NOMO-1 treated with dmso at 0.1 percent for 144 hours (cell line): ENCODE results near the gene MIDN.
"Not testable (repeated sequence)": the region's sequence is repeated elsewhere in the genome, so short reads cannot be mapped to it uniquely, and the experiment has no call there.

Experiments used
- DNase-seq: peaks from one replicate; lab custom pipeline; 2025; ENCODE audit not compliant: unreplicated experiment; lab: John Stamatoyannopoulos, UW

MIDN gene

GRCh38 chr19:1248139-1248785, at the start of gene MIDN:
TSS of gene MIDN (plus strand) at chr19:1248583. CDS start at chr19:1250297, 1,714 bp downstream.
- peak; percentile 68 for DNase-seq

GRCh38 chr19:1199531-1199930, 48.9 kb upstream of the MIDN start:
- DNase-seq = no peak

- DNase-seq = not testable (repeated sequence)
Observed at GRCh38 chr19:1200614-1201013, 47.8 kb upstream of the MIDN start.

DNA sequence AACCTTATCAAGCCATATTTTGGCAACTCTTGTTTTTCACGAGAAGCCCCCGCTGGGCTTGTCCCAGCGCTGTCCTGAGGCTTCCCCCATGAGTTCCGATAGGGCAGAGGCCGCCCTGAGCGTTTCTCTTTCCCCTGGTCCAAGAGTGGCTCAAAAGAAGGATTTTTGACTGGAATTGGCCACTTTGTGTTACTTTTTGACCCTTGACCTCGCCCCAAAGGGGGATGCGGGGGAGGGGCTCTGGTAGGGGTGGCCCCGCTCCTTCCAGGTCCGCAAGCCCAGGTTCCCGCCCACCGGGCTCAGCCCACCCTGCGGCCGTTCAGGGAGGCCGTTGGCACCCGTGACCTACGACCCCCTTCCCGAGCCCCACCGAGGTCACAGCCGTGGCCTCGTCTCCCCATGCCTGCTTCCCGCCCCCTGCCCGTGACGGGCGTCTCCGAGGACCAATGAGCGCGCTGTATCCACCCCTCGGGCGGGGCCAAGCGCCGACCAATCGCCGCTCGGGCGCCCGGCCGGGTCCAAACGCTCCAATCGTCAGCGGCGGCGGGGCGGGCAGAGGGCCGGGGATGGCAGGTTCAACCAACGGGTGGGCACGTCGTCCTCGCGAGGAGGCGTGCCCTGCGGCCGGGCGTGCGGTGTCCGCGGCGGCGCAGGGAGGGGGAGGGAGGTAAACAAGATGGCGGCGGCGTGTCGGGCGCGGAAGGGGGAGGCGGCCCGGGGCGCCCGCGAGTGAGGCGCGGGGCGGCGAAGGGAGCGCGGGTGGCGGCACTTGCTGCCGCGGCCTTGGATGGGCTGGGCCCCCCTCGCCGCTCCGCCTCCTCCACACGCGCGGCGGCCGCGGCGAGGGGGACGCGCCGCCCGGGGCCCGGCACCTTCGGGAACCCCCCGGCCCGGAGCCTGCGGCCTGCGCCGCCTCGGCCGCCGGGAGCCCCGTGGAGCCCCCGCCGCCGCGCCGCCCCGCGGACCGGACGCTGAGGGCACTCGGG, 43.0 kb upstream of the MIDN start, which contains the start of gene STK11:
TSS of gene STK11 (plus strand) at position 665 of the 986 bp plus-strand sequence. CDS start 1,136 bp downstream, outside the sequence.
- peak; percentile 98 for DNase-seq

DNA sequence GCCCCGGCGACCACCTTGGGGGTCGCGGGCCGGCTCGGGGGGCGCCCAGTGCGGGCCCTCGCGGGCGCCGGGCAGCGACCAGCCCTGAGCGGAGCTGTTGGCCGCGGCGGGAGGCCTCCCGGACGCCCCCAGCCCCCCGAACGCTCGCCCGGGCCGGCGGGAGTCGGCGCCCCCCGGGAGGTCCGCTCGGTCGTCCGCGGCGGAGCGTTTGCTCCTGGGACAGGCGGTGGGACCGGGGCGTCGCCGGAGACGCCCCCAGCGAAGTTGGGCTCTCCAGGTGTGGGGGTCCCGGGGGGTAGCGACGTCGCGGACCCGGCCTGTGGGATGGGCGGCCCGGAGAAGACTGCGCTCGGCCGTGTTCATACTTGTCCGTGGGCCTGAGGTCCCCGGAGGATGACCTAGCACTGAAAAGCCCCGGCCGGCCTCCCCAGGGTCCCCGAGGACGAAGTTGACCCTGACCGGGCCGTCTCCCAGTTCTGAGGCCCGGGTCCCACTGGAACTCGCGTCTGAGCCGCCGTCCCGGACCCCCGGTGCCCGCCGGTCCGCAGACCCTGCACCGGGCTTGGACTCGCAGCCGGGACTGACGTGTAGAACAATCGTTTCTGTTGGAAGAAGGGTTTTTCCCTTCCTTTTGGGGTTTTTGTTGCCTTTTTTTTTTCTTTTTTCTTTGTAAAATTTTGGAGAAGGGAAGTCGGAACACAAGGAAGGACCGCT, 42.1 kb upstream of the MIDN start:
- DNase-seq = no peak

DNA sequence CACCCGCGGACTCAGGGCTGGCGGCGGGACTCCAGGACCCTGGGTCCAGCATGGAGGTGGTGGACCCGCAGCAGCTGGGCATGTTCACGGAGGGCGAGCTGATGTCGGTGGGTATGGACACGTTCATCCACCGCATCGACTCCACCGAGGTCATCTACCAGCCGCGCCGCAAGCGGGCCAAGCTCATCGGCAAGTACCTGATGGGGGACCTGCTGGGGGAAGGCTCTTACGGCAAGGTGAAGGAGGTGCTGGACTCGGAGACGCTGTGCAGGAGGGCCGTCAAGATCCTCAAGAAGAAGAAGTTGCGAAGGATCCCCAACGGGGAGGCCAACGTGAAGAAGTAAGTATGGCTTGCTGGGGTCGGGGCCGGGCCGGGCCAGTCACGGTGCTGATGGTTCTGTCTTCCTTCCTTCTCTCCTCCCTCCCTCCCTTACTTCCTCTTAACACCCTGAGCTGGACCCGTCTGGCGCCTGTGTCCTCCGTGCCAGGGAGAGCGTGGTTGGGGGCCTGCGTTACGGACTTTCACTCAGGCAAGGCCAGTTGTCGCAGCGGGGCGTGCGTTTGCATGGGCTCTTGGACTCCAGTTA, 41.4 kb upstream of the MIDN start:
- peak; percentile 38 for DNase-seq

GRCh38 chr19:1208830-1209229, 39.6 kb upstream of the MIDN start:
- not testable (repeated sequence) for DNase-seq

GRCh38 chr19:1210227-1210538, 38.2 kb upstream of the MIDN start:
- DNase-seq = no peak

DNA sequence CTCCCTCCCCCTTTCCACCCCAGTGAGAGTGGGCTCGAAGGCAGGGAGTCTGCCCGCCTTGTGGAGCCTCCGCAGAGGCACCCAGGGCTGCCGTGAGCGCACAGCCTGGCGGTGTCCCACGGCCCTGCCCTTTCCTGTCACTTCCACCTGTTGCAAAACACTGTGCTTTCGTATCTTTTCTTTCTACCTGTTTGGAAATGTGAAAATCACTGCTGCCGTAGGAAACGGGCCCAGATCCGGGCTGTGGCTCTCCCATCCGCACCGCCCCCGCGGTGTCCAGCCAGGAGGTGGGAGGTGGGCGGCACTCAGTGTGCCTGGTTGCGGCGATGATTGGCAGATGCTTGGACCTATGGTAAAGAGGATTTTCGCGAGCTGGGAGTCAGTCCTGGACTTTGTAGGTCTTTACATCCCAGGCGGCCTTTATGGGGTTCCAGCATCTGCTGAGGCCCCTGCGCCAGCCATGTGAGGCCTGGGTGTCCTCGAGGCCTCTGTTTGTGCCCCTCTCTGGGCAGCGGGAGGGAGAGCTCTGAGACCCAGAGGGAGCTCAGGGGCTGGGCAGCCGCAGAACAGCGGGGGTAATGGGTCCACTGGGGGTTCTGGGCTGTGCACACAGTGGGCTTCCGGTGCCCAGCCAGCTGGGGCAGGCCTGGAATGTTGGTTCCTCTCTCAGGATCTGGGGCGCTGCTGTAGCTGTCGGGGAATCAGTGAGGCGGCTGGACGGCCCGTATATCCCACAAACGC, 36.7 kb upstream of the MIDN start:
- DNase-seq = no peak

DNA sequence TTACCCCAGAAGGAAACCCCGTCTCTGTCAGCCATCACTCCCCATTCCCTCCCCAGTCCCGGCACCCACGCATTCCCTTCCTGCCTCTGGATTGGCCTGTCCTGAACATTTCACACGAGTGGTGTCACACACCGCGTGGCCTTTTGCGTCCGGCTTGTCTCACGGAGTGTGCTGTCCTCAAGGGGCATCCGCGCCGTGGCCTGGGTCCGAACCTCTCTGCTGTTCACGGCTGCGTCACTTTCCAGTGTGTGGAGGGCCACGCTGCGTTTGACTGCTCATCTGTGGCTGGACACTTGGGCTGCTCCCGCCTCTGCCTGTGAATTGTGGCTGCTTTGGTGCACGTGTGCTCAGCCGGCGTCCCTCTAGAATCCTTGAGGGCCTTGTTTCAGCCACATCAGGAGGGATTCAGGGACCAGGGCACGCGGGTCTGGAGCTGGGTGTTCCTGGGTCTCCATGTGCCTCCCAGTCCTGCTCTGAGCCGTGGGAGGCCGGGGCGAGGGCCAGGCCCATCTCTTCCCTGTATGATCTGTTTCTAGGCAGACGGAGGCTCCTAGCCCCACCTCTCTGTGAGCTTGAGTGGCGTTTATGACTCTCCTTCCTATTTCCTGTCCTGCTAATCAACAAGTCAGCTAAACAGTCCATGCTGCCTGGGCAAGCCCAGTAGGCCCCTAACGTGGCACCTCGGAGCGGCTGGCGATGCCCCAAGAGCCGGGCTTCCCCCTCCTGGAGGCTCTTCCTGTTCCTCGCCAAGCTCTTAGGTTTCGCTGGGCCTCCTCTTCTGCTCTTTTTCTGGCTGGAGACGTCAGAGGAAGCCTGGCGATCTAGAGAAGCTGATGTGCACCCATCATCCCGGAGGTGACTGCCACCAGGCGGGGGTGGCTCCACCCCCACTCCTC, 34.7 kb upstream of the MIDN start:
- DNase-seq = peak; percentile 71

DNA sequence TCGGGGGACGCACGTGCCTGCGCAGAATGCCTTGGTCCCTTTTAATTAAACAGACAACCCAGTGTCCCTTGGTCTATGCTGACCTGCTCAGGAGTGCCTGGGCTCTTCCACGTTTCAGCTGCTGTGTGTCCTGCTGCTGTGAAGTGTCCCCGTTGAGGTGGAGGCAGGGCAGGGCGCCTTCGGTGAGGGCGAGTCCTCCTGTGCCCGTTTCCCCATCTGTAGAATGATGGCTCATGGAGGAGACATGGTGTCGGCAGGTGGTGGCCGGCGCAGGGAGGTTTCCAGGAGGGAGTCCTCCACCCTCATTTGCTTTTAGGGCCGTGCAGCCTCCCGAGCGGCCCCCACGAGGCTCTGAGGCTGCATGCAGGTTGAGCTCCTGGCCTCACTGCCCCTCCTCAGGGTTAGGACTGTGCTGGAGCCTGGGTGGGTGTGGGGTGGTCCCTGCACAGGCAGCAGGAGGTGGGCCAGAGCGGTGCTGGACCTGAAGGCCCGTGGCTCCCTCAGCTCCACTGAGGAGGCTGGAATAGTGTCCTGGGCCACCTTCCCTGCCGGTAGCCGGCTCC, 34.0 kb upstream of the MIDN start:
- DNase-seq = no peak

DNA sequence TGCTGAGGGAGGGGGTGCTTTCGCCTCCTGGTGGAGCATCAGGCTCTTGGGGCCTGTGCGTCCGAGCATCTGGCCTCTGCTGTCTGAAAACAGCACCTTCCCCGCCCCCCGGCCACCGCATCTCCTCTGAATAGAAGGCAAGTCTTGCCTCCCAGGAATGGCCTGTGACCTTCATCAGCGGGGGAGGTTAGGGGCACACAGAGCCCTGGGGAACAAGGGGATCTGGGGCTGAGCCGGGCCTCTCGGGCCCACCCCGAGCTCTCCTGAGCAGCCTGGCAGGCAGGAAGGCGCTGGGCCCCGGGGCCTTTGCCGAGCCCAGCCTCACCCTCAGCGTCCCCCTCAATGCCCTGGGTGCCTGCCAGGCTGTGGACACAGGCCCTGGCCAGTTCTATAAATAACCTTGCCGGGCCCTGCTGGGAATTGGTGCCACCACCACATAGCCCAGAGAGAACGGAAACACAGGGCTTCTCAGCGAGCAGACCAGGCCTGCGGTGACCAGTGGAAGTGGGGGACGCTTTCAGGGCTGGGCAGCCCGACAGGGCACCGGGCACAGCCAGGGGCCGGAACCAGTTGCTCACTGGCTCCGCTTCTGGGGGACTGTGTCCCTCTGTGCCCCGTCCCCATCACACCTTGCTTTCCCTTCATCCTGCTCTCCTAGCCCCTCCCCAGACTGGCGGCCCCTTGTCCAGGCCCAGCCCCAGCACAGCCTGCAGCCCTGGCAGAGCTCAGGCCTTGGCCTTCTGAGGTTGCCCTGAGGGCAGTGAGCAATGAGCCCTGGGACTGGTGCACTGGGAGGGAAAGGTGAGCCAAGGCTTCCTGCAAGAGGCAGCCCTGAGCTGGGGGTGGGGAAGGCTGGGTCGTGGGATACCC, 33.3 kb upstream of the MIDN start:
- no peak for DNase-seq

GRCh38 chr19:1216756-1217155, 31.6 kb upstream of the MIDN start:
- DNase-seq = no peak

DNA sequence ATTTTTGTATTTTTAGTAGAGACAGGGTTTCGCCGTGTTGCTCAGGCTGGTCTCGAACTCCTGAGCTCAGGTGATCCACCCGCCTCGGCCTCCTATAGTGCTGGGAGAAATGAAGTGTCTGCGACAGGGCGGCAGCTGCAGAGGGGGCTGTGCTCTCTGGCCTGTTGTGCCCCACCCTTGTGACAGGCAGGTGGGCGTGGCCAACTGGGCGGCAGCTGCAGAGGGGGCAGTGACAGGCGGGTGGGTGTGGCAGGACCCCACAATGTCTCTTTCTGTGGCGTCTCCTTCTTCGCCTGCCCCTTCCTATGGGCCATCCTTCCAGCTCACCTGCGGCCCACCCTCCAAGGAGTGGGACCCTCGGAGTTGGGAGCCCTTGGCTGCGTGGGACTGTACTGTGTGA, 31.0 kb upstream of the MIDN start:
- DNase-seq = no peak

GRCh38 chr19:1218751-1219567, 29.4 kb upstream of the MIDN start:
- DNase-seq = no peak

DNA sequence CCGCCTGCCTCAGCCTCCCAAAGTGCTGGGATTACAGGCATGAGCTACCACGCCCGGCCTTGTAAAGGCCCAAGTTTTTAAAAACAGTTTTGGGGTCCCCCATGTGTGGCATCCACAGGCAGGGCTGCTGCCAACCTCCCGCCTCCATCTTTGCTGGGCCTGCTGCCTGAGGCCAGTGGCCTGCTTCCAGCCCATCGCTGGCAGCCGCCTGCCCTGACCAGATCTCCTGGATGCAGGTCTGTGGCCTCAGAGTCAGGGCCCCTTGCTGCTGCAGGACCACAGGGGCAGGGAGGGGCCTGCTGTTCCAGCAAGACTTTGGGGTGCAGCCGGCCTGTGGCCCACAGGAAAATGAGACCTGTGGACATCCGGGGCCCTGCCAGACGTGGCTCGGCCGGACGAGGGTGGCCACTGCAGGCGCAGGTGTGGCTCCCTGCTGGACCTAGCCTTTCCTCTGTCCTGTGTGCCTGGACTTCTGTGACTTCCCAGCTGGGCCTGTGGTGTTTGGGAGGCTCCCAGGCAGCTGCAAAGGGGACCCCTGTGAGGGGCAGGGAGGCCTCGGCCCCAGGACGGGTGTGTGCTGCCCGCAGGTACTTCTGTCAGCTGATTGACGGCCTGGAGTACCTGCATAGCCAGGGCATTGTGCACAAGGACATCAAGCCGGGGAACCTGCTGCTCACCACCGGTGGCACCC, 28.5 kb upstream of the MIDN start:
- DNase-seq = no peak

GRCh38 chr19:1220477-1220930, 27.9 kb upstream of the MIDN start:
- no peak for DNase-seq
